Measurements from ENCODE around the gene ZNF219.

ZNF219 gene

DNA sequence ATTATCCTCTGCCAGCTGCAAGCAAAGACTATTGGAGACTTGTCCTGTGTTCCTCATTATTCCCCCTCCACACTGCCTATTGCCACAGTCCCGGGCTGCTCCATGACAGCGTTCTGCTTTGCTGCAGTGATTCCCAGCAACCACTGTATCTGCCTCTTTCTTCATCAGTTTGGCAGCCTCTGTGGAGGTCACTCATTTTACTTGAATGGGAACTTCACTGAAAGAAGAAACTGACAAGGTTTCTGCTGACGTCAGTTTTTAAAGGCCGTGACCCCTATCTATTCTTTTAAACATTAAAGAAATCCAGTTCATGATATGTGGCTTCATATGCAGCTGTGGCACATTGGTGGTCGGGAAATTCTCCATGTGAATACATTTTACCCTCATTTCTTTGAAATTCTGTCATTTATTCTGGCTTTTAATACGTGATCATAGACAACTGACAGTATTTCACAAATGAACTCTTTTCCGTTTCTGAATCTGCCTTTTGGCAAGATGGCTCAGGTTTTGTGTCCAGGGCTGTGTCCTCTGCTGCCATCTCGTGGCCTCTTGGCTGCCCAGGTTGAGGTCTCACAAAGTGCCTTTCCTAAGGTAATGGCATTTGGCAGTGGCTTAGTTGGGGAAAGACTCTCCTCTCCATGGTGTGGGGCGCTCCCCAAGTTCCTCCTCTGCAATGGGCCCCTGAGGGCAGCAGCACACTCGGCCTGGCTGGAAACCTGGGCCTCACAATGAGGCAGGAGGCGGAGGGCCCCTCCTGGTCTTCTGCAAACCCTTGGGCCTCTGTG, 8.2 kb upstream of the ZNF219 start:
- TF ChIP-seq, protein P1, sequence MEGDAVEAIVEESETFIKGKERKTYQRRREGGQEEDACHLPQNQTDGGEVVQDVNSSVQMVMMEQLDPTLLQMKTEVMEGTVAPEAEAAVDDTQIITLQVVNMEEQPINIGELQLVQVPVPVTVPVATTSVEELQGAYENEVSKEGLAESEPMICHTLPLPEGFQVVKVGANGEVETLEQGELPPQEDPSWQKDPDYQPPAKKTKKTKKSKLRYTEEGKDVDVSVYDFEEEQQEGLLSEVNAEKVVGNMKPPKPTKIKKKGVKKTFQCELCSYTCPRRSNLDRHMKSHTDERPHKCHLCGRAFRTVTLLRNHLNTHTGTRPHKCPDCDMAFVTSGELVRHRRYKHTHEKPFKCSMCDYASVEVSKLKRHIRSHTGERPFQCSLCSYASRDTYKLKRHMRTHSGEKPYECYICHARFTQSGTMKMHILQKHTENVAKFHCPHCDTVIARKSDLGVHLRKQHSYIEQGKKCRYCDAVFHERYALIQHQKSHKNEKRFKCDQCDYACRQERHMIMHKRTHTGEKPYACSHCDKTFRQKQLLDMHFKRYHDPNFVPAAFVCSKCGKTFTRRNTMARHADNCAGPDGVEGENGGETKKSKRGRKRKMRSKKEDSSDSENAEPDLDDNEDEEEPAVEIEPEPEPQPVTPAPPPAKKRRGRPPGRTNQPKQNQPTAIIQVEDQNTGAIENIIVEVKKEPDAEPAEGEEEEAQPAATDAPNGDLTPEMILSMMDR (IDR thresholded peaks at IDR 0.05; ENCODE audit: insufficient read depth, missing control alignments), result peak; percentile 91
- FAIRE-seq, result no peak
- DNase-seq (ENCODE audit: insufficient read length, low spot score), result no peak

DNA sequence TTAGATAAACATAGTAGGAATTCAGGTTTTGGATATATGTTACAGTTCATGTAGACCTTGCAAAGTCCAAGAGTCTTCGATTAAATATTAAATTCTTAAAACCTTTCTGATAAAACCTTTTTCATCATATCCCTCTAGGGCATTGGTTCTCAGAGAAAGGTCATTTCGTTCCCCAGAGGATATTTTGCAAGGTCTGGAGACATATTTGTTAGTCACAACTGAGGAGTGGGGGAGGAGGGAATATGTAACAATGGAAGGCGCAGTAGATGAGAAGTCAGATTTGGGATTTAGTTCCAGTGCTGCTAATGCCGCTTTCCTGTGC, 7.7 kb upstream of the ZNF219 start:
- FAIRE-seq, result no peak
- TF ChIP-seq, protein P1 (IDR thresholded peaks at IDR 0.05; ENCODE audit: insufficient read depth, missing control alignments), result no peak
- no peak for DNase-seq (ENCODE audit: insufficient read length, low spot score)

DNA sequence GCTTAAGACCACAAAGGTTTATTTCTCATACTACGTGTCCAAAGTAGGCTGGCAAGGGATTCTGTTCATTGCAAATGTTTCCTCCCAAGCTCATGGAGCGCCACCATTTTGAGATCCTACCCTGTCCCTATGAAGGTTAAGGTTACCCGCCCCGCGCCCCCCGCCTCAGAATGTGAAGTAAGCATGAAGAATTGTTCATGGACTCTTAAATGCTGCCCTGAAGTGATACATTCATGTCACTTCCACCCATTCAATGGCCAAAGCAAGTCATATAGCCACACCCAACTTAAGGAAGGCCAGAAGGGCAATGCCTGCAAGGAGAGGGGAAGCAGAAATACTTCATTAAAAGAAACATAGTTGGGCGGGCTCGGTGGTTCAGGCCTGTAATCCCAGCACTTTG, 6.6 kb upstream of the ZNF219 start:
- TF ChIP-seq, protein P1 (IDR thresholded peaks at IDR 0.05; ENCODE audit: insufficient read depth, missing control alignments), result no peak
- DNase-seq (ENCODE audit: insufficient read length, low spot score) (no peak), FAIRE-seq (no peak)

DNA sequence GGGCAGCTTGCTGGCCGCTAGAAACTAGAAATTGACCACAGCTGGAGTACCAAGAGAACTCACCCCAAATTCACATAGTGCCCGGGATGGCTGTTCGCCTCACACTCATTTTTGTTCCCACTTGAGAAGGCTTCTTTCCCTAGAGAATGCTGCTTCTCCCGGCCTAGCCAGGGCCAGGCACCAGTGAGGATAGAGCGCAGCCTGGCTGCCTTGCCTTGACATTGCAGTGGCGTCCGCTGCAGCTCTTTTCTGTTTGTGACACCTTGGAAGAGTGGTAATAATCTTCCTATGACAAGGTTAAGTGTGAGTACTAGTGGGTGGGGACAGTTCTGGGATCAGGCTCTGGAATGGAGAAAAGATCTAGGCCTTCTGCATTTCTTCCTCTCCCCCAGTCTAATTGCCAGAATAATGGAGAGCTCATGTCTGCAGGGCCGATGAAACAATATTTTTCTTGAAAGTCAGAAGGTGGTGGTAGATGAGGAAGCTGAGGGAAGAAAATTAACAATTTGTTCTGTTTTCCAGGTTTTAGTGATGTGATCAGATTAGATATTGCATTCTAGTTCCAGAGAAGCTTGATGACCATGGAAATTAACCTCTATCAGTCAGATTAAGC, 6.1 kb upstream of the ZNF219 start:
- FAIRE-seq, result no peak
- TF ChIP-seq, protein P1 (IDR thresholded peaks at IDR 0.05; ENCODE audit: insufficient read depth, missing control alignments), result peak; percentile 99
- DNase-seq (ENCODE audit: insufficient read length, low spot score), result no peak

DNA sequence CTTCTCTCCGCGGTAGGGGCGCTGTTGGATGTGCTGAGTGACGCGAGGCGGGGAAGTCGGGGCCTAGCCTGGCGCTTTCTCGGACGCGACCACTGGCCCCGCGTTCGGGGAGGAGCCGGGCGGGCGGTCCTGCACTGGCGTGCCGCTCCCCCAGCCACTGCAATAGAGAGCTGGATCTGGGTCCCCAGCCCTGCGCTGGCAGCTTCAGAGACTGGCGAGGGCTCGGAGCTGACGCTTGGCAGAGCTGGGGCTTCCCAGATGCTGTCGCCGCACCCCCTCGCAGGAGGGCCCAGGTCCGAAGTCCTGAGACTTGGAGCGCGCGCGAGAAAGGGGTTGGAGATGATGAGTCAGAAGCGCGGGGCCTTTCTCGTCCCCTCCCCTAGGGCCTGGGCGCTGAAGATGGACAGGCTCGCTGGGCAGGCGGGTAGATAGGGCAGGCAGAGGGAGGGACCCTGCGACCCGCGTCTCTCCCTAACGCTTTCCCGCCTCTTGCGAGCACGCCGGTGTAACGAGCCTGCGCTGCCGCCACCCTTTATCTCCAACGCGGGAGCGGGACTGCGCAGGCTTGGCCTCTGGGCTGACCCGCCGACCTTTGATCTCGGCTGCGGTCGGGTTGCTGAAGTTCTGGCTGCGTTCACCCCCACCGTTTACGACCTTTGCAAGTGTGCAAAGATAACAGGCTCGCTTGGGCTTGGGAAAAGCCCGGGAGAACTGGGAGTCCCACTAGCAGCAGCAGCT, 5.4 kb upstream of the ZNF219 start:
- DNase-seq (ENCODE audit: insufficient read length, low spot score) (peak; percentile 88), FAIRE-seq (no peak)
- TF ChIP-seq, protein P1 (IDR thresholded peaks at IDR 0.05; ENCODE audit: insufficient read depth, missing control alignments), result peak; percentile 64

DNA sequence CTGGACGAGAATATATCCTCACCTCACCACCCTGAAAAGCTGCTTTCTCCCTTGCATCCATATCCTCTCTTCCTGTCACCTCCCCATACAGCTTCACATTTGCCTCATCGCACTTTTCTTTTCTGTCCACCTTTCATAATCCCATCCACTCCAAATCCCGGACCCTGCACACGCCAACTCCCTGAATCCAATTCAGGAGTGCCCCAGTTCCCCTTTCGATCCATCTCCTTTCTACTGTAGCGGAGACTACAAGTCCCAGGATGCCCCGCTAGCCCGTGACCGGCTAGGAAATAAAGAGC, 4.9 kb upstream of the ZNF219 start:
- TF ChIP-seq, protein P1 (IDR thresholded peaks at IDR 0.05; ENCODE audit: insufficient read depth, missing control alignments), result no peak
- DNase-seq (ENCODE audit: insufficient read length, low spot score) (no peak), FAIRE-seq (no peak)

Measured in D721Med (cell line).